ENCODE measurements around the gene NUTF2.

- TF ChIP-seq, protein P1, sequence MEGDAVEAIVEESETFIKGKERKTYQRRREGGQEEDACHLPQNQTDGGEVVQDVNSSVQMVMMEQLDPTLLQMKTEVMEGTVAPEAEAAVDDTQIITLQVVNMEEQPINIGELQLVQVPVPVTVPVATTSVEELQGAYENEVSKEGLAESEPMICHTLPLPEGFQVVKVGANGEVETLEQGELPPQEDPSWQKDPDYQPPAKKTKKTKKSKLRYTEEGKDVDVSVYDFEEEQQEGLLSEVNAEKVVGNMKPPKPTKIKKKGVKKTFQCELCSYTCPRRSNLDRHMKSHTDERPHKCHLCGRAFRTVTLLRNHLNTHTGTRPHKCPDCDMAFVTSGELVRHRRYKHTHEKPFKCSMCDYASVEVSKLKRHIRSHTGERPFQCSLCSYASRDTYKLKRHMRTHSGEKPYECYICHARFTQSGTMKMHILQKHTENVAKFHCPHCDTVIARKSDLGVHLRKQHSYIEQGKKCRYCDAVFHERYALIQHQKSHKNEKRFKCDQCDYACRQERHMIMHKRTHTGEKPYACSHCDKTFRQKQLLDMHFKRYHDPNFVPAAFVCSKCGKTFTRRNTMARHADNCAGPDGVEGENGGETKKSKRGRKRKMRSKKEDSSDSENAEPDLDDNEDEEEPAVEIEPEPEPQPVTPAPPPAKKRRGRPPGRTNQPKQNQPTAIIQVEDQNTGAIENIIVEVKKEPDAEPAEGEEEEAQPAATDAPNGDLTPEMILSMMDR (IDR thresholded peaks at IDR 0.05; ENCODE audit: low read length): no peak
- no peak for TF ChIP-seq EZH2 (IDR thresholded peaks at IDR 0.05; ENCODE audit: borderline replicate concordance, low read length)
These were observed 35.8 kb downstream of the NUTF2 start for GRCh38 chr16:67882374-67883145.

Data from OCI-LY1 (cell line).